Right lobe of liver (tissue), 6 donors: ENCODE results near the gene ADAMTS2. TPM values are rescaled to one million over a fixed set of nuclear protein-coding genes. Genes with fewer than 3 reads are reported as not detected.

Experiments
- ATAC-seq, 4 donors: fragments of 200-7000 bp; cut with Tn5 transposase; one replicate each; pipeline ENCODE4 v1.9.1; 2020; ENCODE audit warnings: mild to moderate bottlenecking in 4 of 4, moderate library complexity in 4 of 4
- DNase-seq, 3 donors: peaks; one replicate each; pipeline ENCODE4 v3.0.0-alpha.2; 2020
- H3K27ac ChIP-seq, 3 donors: fragments of 200-600 bp; one replicate each; pipeline ENCODE4 v1.8.0; 2022
- H3K27me3 ChIP-seq, 2 donors: fragments of 200-600 bp; one replicate each; pipeline ENCODE4 v1.8.0; 2022
- H3K36me3 ChIP-seq, 4 donors: fragments of 200-600 bp; sonication (generic) in 1 of 4; one replicate each; pipeline versions ENCODE4 v1.5.1 to v1.8.0; 2017 to 2022; ENCODE audit warnings: control low read depth in 1 of 4
- H3K4me1 ChIP-seq, 4 donors: fragments of 200-600 bp; sonication (generic) in 1 of 4; one replicate each; pipeline versions ENCODE4 v1.5.1 to v1.8.0; 2017 to 2022; ENCODE audit warnings: control low read depth in 1 of 4
- H3K4me3 ChIP-seq, 3 donors: fragments of 200-600 bp; one replicate each; pipeline ENCODE4 v1.8.0; 2022
- H3K9me3 ChIP-seq, 4 donors: fragments of 200-600 bp; sonication (generic) in 1 of 4; one replicate each; pipeline versions ENCODE4 v1.5.1 to v1.8.0; 2017 to 2022; ENCODE audit warnings: control low read depth in 1 of 4
- CTCF ChIP-seq, 4 donors: fragments of 200-600 bp in 3 of 4; fragments of 450-650 bp in 1 of 4; IDR thresholded peaks; one replicate each; pipeline versions ENCODE4 v1.5.1 to v1.8.0; 2016 to 2022; ENCODE audit warnings: antibody characterized with exemption in 4 of 4, mild to moderate bottlenecking in 2 of 4
- POLR2A ChIP-seq: fragments of 450-650 bp; IDR thresholded peaks from one replicate; pipeline ENCODE4 v1.6.1; 2017; ENCODE audit warnings: antibody characterized with exemption, mild to moderate bottlenecking
- WGBS: methylation state at CpG from one replicate; pipeline ENCODE4 v1.1.6; 2018; ENCODE audit warnings: low coverage, low lambda C conversion rate; ENCODE audit not compliant: insufficient coverage; ENCODE audit errors: missing lambda C conversion rate; 5-methylcytosine and 5-hydroxymethylcytosine counted together
- intact Hi-C, 2 donors: fragments of 100-400 bp; cut with DNase I; formaldehyde crosslinking; loops; one replicate each; pipeline versions ENCODE4 v1.11.2 to v1.14.1; 2022
- long read RNA-seq: library from polyadenylated mRNA; unstranded; transcript quantifications from one replicate; pipeline ENCODE4 v2.0.0, GENCODE V29; 2019
- total RNA-seq, 6 experiments: library from RNA; depleted of rRNA in 2 of 6; stranded (reverse); fragments of >200 nt in 2 of 6; fragmentation: NEBNext Ultra II Directional in 3 of 6; extraction: Animal tissue kit (Norgen Biotek cat#: 25700) in 3 of 6; gene quantifications; one replicate each; pipeline versions ENCODE4 v1.1.0 to v1.2.4, GENCODE V29; 2016 to 2023
- donor health status: DM: no; HTN: yes; CAD: no.
- donor health status: DM: no; HTN: no; CAD: no.
- donor health status: DM: no; HTN: no; CAD: no.
- donor health status: DM: no; HTN: yes; CAD: no.
- donor health status: DM: no; HTN: yes; CAD: no.

ADAMTS2 gene
- 10 to 100 TPM in 5 of 6 experiments, 1 to 10 TPM in 1; 6.3 to 18.9 (median 13.5) TPM for total RNA-seq
- long read RNA-seq, partial matches to known transcripts = 0 of 1 reads
- long read RNA-seq, other reads (novel, unspliced or antisense) = 1 of 1 reads

- Histone ChIP-seq H3K27me3 (peaks cover 0 to 16% of the 10 kb centered on the region in 2 donors), H3K36me3 (no peaks in the 10 kb centered on the region), H3K4me1 (peaks cover 0 to 14% (median 0%) of the 10 kb centered on the region in 4 donors), H3K9me3 (no peaks in the 10 kb centered on the region), H3K4me3 (peak within 1 kb of the TSS; percentile 33 to 49 (median 35)), H3K27ac (peak within 1 kb of the TSS; percentile 18 to 60 (median 26))
- 30% methylated on average over 5 of the region's 67 CpGs for WGBS
- intact Hi-C loops = no loop called here
- ATAC-seq (peak; percentile 36 to 68 (median 44)), DNase-seq (peak; percentile 57 to 60 (median 57))
- TF ChIP-seq POLR2A = no peak
- no peak for TF ChIP-seq CTCF (IDR thresholded peaks at IDR 0.05)
Measured at GRCh38 chr5:179345433-179346321, at the start of gene ADAMTS2. ADAMTS2 (minus strand) TSS chr5:179345461; CDS start chr5:179345328, 133 bp downstream.

- peaks cover 0 to 10% (median 0%) of the 10 kb centered on the region in 4 donors for H3K9me3 ChIP-seq
- DNase-seq = peak in 1 of 3 donors; percentile 21
- H3K4me1 ChIP-seq = no peaks in the 10 kb centered on the region
- intact Hi-C loops = no loop called here
- ATAC-seq = no peak
- 36% methylated on average over 4 of the region's 4 CpGs for WGBS
- no peak for TF ChIP-seq POLR2A
- no peak for TF ChIP-seq CTCF (IDR thresholded peaks at IDR 0.05)
- H3K27ac ChIP-seq = no peak overlapping the region
- no peak overlapping the region for H3K4me3 ChIP-seq
- H3K27me3 ChIP-seq = no peaks in the 10 kb centered on the region
- H3K36me3 ChIP-seq = no peaks in the 10 kb centered on the region
Measured at GRCh38 chr5:179393078-179393477, 47.8 kb upstream of the ADAMTS2 start.

GRCh38 chr5:179387151-179388110, 42.2 kb upstream of the ADAMTS2 start:
- no peak overlapping the region for H3K27ac ChIP-seq
- H3K4me3 ChIP-seq = no peak overlapping the region
- no peak for TF ChIP-seq CTCF (IDR thresholded peaks at IDR 0.05)
- no peak for TF ChIP-seq POLR2A
- peaks cover 0 to 10% (median 0%) of the 10 kb centered on the region in 4 donors for H3K9me3 ChIP-seq
- no peaks in the 10 kb centered on the region for H3K36me3 ChIP-seq
- ATAC-seq = no peak
- H3K4me1 ChIP-seq = no peaks in the 10 kb centered on the region
- peak in 2 of 3 donors; percentile 33 to 41 for DNase-seq
- H3K27me3 ChIP-seq = no peaks in the 10 kb centered on the region
- intact Hi-C loops = no loop called here
- 67% methylated on average over 13 of the region's 19 CpGs for WGBS

GRCh38 chr5:179385914-179386313, 40.7 kb upstream of the ADAMTS2 start:
- H3K36me3 ChIP-seq = no peaks in the 10 kb centered on the region
- WGBS = 63% methylated on average over 7 of the region's 7 CpGs
- H3K27me3 ChIP-seq = no peaks in the 10 kb centered on the region
- DNase-seq = peak in 2 of 3 donors; percentile 4 to 23
- intact Hi-C loops = no loop called here
- no peak for ATAC-seq
- no peak overlapping the region for H3K4me3 ChIP-seq
- H3K9me3 ChIP-seq = peaks cover 0 to 7% (median 0%) of the 10 kb centered on the region in 4 donors
- TF ChIP-seq POLR2A = no peak
- TF ChIP-seq CTCF (IDR thresholded peaks at IDR 0.05) = no peak
- no peak overlapping the region for H3K27ac ChIP-seq
- no peaks in the 10 kb centered on the region for H3K4me1 ChIP-seq
